OCI-LY3 (cell line): Measurements from ENCODE around the gene MYH7.
"Not testable (repeated sequence)": the region's sequence is repeated elsewhere in the genome, so short reads cannot be mapped to it uniquely, and the experiment has no call there.

Source experiments
- H2AFZ ChIP-seq: fragments of 200-600, 300-600 bp; shearing (Covaris generic); 2 replicates; pipeline ENCODE4 v1.6.0; 2014; ENCODE audit warnings: antibody characterized with exemption, low read depth, low read length
- H3K27ac ChIP-seq: fragments of 200-600, 300-600 bp; sonication (generic); 2 replicates; pipeline ENCODE4 v1.5.1; 2014; ENCODE audit warnings: mild to moderate bottlenecking, low read length, moderate library complexity, mixed read lengths
- H3K27me3 ChIP-seq: fragments of 200-600, 300-600 bp; sonication (generic); 2 replicates; pipeline ENCODE4 v1.6.1; 2014; ENCODE audit warnings: low read depth, low read length, mixed read lengths
- H3K36me3 ChIP-seq: fragments of 200-600, 300-600 bp; sonication (generic); replicated peaks from 2 replicates; pipeline ENCODE3; 2014; ENCODE audit warnings: low read depth, low read length, mixed read lengths
- H3K4me1 ChIP-seq: fragments of 300-600, 200-600 bp; sonication (generic); 2 replicates; pipeline ENCODE4 v1.6.1; 2014; ENCODE audit warnings: low read length, mixed read lengths
- H3K4me2 ChIP-seq: fragments of 200-600, 300-600 bp; sonication (generic); 2 replicates; pipeline ENCODE4 v1.6.1; 2014; ENCODE audit warnings: low read length, mixed read lengths
- H3K4me3 ChIP-seq: fragments of 300-600, 200-600 bp; sonication (generic); 2 replicates; pipeline ENCODE4 v1.5.1; 2014; ENCODE audit warnings: antibody characterized with exemption, mild to moderate bottlenecking, low read length, moderate library complexity
- H3K79me2 ChIP-seq: fragments of 300-600, 200-600 bp; shearing (Covaris generic); 2 replicates; pipeline ENCODE4 v1.6.1; 2014; ENCODE audit warnings: mild to moderate bottlenecking, low read length, mixed read lengths
- H3K9ac ChIP-seq: fragments of 300-600, 200-600 bp; shearing (Covaris generic); 2 replicates; pipeline ENCODE4 v1.6.0; 2014; ENCODE audit warnings: mild to moderate bottlenecking, low read length, moderate library complexity
- H3K9me3 ChIP-seq: fragments of 200-600, 300-600 bp; shearing (Covaris generic); 2 replicates; pipeline ENCODE4 v1.6.1; 2014; ENCODE audit warnings: low read length, mixed read lengths; ENCODE audit not compliant: insufficient read depth
- H4K20me1 ChIP-seq: fragments of 200-600, 300-600 bp; sonication (generic); 2 replicates; pipeline ENCODE4 v1.6.1; 2016; ENCODE audit warnings: low read length, mixed read lengths; ENCODE audit not compliant: insufficient read depth
- CTCF ChIP-seq: fragments of 200-600, 300-600 bp; sonication (generic); IDR thresholded peaks from 2 replicates; pipeline ENCODE4 v1.5.1; 2014; ENCODE audit warnings: antibody characterized with exemption, low read length, low read depth
- EZH2phosphoT487 ChIP-seq: fragments of 200-600 bp; shearing (Covaris generic); IDR thresholded peaks from 2 replicates; pipeline ENCODE4 v1.6.1; 2018; ENCODE audit warnings: antibody characterized with exemption, mixed run types, low read depth

The MYH7 gene

GRCh38 chr14:23402296-23403138, 32.9 kb downstream of the MYH7 start:
- no peaks in the 10 kb centered on the region for H3K36me3 ChIP-seq
- TF ChIP-seq CTCF (no peak), EZH2phosphoT487 (no peak)
- no peaks in the 10 kb centered on the region for H3K79me2 ChIP-seq
- H3K4me1 ChIP-seq: peaks cover 37% of the 10 kb centered on the region
- H3K27ac ChIP-seq: no peak overlapping the region
- no peaks in the 10 kb centered on the region for H3K9me3 ChIP-seq
- H3K9ac ChIP-seq: peak overlapping the region; percentile 16; the same call in 1 of the 2 replicates
- no peaks in the 10 kb centered on the region for H4K20me1 ChIP-seq
- H3K4me3 ChIP-seq: peak overlapping the region; percentile 56
- peak overlapping the region; percentile 46; the same call in 1 of the 2 replicates for H2AFZ ChIP-seq
- H3K4me2 ChIP-seq: peak overlapping the region; percentile 72
- H3K27me3 ChIP-seq: no peaks in the 10 kb centered on the region; the same call in 1 of the 2 replicates

GRCh38 chr14:23401291-23401690, 34.2 kb downstream of the MYH7 start:
- H3K4me1 ChIP-seq: peaks cover 31% of the 10 kb centered on the region
- no peaks in the 10 kb centered on the region for H3K27me3 ChIP-seq
- H3K27ac ChIP-seq: no peak overlapping the region
- no peaks in the 10 kb centered on the region for H3K9me3 ChIP-seq
- no peak overlapping the region for H3K4me2 ChIP-seq
- no peak overlapping the region for H2AFZ ChIP-seq
- H3K79me2 ChIP-seq: no peaks in the 10 kb centered on the region
- no peak overlapping the region for H3K4me3 ChIP-seq
- no peaks in the 10 kb centered on the region for H3K36me3 ChIP-seq
- TF ChIP-seq CTCF (no peak), EZH2phosphoT487 (no peak)
- H4K20me1 ChIP-seq: no peaks in the 10 kb centered on the region
- no peak overlapping the region for H3K9ac ChIP-seq

- not testable (repeated sequence) for H3K9ac ChIP-seq, H3K9me3 ChIP-seq, H3K4me2 ChIP-seq, H3K36me3 ChIP-seq, H3K27ac ChIP-seq, H4K20me1 ChIP-seq, H3K79me2 ChIP-seq, H2AFZ ChIP-seq, H3K4me3 ChIP-seq, H3K27me3 ChIP-seq
- peaks cover 25% of the 10 kb centered on the region for H3K4me1 ChIP-seq
Measured at GRCh38 chr14:23400496-23401149, 34.8 kb downstream of the MYH7 start.

- Histone ChIP-seq H3K36me3 (no peaks in the 10 kb centered on the region), H3K9me3 (no peaks in the 10 kb centered on the region), H3K27ac (no peak overlapping the region), H3K9ac (no peak overlapping the region), H4K20me1 (no peaks in the 10 kb centered on the region), H2AFZ (no peak overlapping the region), H3K79me2 (no peaks in the 10 kb centered on the region), H3K4me3 (no peak overlapping the region), H3K4me2 (no peak overlapping the region), H3K27me3 (no peaks in the 10 kb centered on the region), H3K4me1 (peaks cover 25% of the 10 kb centered on the region)
- TF ChIP-seq CTCF (no peak), EZH2phosphoT487 (no peak)
Measured at GRCh38 chr14:23399591-23399990, 35.9 kb downstream of the MYH7 start.
